ENCODE data around the gene PMS2.
"Not testable (repeated sequence)": the region's sequence is repeated elsewhere in the genome, so short reads cannot be mapped to it uniquely, and the experiment has no call there.

DNA sequence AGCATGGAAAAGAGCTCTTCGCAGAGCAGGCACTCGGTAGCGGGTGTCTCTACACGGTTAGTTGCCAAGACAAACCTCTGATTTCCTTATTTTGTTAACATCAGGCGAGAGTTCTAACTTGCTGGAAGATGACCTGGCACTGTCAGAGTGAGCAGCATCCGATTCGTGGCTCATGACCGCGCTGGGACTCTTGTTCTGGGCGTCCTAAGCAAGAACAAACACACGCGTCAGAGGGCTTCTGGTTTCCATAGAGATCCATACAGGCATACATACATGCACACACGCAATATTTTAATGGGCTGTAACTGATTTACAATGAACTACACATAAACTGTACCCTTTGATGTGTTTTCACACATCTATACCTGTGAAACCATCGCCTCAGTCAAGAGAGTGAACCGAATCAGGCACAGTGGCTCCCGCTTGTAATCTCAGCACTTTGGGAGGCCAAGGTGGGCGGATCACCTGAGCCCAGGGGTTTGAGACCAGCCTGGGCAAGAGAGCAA is 73.9 kb downstream of the PMS2 start:
- TF ChIP-seq, protein P1, sequence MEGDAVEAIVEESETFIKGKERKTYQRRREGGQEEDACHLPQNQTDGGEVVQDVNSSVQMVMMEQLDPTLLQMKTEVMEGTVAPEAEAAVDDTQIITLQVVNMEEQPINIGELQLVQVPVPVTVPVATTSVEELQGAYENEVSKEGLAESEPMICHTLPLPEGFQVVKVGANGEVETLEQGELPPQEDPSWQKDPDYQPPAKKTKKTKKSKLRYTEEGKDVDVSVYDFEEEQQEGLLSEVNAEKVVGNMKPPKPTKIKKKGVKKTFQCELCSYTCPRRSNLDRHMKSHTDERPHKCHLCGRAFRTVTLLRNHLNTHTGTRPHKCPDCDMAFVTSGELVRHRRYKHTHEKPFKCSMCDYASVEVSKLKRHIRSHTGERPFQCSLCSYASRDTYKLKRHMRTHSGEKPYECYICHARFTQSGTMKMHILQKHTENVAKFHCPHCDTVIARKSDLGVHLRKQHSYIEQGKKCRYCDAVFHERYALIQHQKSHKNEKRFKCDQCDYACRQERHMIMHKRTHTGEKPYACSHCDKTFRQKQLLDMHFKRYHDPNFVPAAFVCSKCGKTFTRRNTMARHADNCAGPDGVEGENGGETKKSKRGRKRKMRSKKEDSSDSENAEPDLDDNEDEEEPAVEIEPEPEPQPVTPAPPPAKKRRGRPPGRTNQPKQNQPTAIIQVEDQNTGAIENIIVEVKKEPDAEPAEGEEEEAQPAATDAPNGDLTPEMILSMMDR (optimal IDR thresholded peaks at IDR 0.05 in 1 of 3, IDR thresholded peaks at IDR 0.05 in 1 of 3, conservative IDR thresholded peaks at IDR 0.05 in 1 of 3; ENCODE audit: extremely low read depth in 1 of 3, insufficient read depth in 2 of 3, low read length in 3 of 3), result not testable (repeated sequence)
- TF ChIP-seq EZH2 (IDR thresholded peaks at IDR 0.05; ENCODE audit: low read length), result not testable (repeated sequence)
